Panc1 (cell line): ENCODE data around the gene TBXAS1.

ENCODE experiments used
- CTCF ChIP-seq: fragments of 450-650 bp; IDR thresholded peaks from 2 replicates; pipeline ENCODE4 v1.5.1; 2017; ENCODE audit warnings: mild to moderate bottlenecking
- POLR2AphosphoS5 ChIP-seq: IDR thresholded peaks from 2 replicates; pipeline ENCODE4 v1.6.1; 2012; ENCODE audit warnings: mild to moderate bottlenecking, low read depth, low read length, moderate library complexity
- REST ChIP-seq, 2 experiments: IDR thresholded peaks; 2 replicates each; pipeline ENCODE4 v1.6.1; 2011 to 2012; ENCODE audit warnings: low read depth in 2 of 2, control low read depth in 1 of 2, low read length in 1 of 2, mild to moderate bottlenecking in 1 of 2, moderate library complexity in 1 of 2; ENCODE audit not compliant: insufficient read depth in 1 of 2
- SIN3A ChIP-seq: IDR thresholded peaks from 2 replicates; pipeline ENCODE4 v1.6.1; 2012; ENCODE audit warnings: low read depth, mild to moderate bottlenecking, low read length, moderate library complexity, borderline replicate concordance; ENCODE audit not compliant: insufficient read depth
- TCF7L2 ChIP-seq: IDR thresholded peaks from 2 replicates; pipeline ENCODE4 v1.6.1; 2011; ENCODE audit warnings: mild to moderate bottlenecking, low read depth, low read length, inconsistent platforms

GRCh38 chr7:139884441-139884840, 55.4 kb downstream of the TBXAS1 start:
- TF ChIP-seq CTCF = no peak
- no peak for TF ChIP-seq POLR2AphosphoS5
- no peak for TF ChIP-seq SIN3A
- no peak for TF ChIP-seq REST (IDR thresholded peaks at IDR 0.05; ENCODE audit: insufficient read depth in 1 of 2, low read depth in 2 of 2, low read length in 1 of 2)
- TF ChIP-seq TCF7L2 = no peak
